Astrocyte of the spinal cord (primary cell): Measurements from ENCODE around the gene MUS81.

Experiments used
- DNase-seq: peaks from one replicate; pipeline ENCODE4 v3.0.0; 2011; ENCODE audit warnings: low read depth, low spot score
- H3K4me3 ChIP-seq: 2 replicates; pipeline ENCODE4 v1.5.1; 2011; ENCODE audit warnings: low read depth, mild to moderate bottlenecking, low read length, moderate library complexity
- in situ Hi-C: cut with HindIII; loops from 2 replicates; pipeline ENCODE4 v1.10.0; 2017; ENCODE audit warnings: low sequenced_read_pairs
- TF ChIP-seq, protein P1 (sequence below): IDR thresholded peaks from 2 replicates; pipeline ENCODE4 v1.5.1; 2012; ENCODE audit warnings: low read depth, mild to moderate bottlenecking, low read length, inconsistent platforms

Gene MUS81

DNA sequence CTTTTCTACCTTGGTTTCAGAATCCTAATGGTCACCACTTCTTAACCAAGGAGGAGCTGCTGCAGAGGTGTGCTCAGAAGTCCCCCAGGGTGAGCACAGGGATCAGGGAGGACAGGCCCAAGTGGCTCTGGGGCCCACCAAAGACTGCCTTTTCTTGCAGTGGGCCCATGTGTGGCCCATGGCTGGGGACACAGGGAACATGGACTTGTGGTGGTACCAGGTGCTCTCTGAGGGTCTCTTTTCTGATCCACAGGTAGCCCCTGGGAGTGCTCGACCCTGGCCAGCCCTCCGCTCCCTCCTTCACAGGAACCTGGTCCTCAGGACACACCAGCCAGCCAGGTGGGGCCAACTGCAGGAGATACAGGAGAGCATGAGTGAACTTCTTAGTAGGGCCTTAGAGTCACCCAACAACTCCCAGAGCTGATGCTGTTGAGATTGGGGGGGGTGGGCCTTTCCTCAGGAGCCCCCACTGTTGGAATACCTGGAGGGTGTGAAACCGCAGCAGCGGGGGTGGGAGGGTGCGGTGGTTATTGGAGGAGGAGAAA is 2.0 kb downstream of the MUS81 start:
- TF ChIP-seq, protein P1, sequence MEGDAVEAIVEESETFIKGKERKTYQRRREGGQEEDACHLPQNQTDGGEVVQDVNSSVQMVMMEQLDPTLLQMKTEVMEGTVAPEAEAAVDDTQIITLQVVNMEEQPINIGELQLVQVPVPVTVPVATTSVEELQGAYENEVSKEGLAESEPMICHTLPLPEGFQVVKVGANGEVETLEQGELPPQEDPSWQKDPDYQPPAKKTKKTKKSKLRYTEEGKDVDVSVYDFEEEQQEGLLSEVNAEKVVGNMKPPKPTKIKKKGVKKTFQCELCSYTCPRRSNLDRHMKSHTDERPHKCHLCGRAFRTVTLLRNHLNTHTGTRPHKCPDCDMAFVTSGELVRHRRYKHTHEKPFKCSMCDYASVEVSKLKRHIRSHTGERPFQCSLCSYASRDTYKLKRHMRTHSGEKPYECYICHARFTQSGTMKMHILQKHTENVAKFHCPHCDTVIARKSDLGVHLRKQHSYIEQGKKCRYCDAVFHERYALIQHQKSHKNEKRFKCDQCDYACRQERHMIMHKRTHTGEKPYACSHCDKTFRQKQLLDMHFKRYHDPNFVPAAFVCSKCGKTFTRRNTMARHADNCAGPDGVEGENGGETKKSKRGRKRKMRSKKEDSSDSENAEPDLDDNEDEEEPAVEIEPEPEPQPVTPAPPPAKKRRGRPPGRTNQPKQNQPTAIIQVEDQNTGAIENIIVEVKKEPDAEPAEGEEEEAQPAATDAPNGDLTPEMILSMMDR = no peak
- no peak overlapping the region for H3K4me3 ChIP-seq
- no peak for DNase-seq
- in situ Hi-C loops = no loop called here

DNA sequence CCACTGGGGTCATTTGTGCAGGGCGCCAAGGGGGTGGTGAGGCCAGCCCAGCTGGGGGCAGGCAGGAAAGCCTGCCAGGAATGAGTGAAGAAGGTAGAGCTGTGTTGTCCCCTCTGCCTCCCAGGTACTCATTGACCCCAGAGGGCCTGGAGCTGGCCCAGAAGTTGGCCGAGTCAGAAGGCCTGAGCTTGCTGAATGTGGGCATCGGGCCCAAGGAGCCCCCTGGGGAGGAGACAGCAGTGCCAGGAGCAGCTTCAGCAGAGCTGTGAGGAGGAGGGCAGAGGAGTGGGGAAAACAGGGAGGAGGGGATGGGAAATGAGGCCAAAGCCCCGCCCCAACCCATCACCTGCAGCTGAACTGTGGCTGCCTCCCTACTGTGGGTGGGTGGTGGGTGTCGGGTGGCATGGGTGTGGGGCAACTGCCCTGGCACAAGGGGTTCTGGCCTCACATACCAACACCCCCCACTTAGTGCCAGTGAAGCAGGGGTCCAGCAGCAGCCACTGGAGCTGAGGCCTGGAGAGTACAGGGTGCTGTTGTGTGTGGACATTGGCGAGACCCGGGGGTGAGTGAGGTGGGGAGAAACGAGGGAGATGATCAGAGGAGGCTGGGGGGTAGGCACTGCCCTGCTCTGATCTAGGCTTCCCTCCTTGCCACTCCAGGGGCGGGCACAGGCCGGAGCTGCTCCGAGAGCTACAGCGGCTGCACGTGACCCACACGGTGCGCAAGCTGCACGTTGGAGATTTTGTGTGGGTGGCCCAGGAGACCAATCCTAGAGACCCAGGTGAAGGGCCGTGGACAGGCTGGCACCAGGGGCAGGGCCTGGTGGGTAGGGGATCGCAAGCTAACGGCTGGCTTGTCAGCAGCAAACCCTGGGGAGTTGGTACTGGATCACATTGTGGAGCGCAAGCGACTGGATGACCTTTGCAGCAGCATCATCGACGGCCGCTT is 3.0 kb downstream of the MUS81 start:
- TF ChIP-seq, protein P1 = no peak
- in situ Hi-C loops = no loop called here
- DNase-seq = no peak
- H3K4me3 ChIP-seq = no peak overlapping the region

DNA sequence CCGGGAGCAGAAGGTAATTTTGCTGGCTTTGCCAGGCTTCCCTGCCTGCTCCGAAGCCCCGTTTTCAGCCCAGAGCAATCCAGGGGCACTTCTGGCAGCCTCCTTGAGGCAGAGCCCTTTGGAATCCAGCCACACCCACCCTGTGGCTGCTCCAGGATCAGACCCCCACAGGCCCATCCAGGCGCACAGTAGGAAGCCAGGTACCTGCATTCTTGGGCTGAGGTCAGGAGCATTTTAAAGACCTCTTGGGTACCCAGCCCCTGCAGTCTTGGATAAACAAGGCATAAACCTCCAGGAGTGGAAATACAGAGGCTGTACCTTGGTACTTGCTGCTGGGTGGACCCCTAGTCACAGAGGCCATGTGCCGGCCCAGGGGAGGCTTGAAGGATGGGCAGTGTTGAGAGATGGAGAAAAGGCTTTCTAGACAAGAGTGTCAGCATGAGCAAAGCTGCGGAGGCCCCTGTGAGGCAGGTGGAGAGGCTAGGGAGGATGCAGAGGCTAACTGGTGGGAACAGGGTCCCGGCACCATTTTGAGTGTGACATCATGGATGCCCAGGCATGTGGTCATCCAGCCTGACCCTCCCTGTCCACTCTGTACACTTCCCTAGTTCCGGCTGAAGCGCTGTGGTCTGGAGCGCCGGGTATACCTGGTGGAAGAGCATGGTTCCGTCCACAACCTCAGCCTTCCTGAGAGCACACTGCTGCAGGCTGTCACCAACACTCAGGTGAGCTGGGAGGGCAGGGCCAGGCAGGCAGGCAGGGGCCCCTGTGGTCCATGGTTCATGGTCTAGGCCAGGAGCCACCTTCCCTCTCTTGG is 3.9 kb downstream of the MUS81 start:
- H3K4me3 ChIP-seq = no peak overlapping the region
- DNase-seq = no peak
- in situ Hi-C loops = no loop called here
- TF ChIP-seq, protein P1 = no peak

DNA sequence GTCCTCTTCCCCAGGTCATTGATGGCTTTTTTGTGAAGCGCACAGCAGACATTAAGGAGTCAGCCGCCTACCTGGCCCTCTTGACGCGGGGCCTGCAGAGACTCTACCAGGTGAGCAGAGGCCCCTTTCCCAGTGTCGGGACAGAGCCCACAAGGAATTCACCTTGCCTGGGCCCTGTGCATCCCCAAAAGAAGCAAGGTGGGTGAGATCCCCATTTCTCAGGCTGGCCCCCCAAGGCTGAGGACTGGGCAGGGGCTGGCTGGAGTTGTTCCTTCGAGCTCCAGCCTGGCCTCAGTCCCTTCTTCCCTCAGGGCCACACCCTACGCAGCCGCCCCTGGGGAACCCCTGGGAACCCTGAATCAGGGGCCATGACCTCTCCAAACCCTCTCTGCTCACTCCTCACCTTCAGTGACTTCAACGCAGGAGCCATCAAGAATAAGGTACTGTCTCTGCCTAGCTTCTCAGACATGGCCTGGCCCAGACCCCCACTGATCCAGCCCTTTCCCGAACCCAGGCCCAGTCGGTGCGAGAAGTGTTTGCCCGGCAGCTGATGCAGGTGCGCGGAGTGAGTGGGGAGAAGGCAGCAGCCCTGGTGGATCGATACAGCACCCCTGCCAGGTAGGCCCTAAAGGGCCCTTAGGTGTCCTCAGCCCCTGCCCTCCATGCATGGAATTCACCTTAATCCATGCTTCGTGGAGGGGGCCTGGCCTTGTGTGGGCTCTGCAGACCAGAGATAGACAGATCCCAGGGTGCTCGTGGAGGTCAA is 4.7 kb downstream of the MUS81 start:
- DNase-seq = no peak
- TF ChIP-seq, protein P1 = no peak
- H3K4me3 ChIP-seq = no peak overlapping the region
- in situ Hi-C loops = no loop called here

DNA sequence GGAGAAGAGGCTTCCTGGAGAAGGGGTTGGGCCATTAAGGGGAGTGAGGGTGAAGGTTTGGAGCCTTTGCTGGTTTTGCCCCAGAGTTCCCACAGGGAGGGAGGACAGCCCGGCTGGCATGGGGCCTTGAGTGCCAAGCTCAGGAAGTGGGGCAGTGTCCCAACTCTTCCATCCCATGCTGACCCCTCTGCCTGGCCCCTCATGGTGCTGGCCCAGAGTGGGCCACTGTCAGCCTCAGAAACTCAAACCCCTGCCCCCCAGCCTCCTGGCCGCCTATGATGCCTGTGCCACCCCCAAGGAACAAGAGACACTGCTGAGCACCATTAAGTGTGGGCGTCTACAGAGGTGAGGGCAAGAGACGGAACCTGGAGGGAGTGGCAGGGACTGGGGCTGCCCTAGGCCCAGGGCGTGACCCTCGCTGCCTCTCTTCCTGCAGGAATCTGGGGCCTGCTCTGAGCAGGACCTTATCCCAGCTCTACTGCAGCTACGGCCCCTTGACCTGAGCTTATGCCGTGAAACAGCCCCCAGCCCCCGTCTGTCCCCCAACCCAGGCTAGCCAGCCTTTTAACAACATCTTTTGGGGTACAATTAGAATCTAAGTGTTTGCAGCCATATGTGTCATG is 5.4 kb downstream of the MUS81 start:
- in situ Hi-C loops = no loop called here
- no peak overlapping the region for H3K4me3 ChIP-seq
- TF ChIP-seq, protein P1 = no peak
- DNase-seq = no peak
